ENCODE data around the gene MYO3B.

The MYO3B gene

DNA sequence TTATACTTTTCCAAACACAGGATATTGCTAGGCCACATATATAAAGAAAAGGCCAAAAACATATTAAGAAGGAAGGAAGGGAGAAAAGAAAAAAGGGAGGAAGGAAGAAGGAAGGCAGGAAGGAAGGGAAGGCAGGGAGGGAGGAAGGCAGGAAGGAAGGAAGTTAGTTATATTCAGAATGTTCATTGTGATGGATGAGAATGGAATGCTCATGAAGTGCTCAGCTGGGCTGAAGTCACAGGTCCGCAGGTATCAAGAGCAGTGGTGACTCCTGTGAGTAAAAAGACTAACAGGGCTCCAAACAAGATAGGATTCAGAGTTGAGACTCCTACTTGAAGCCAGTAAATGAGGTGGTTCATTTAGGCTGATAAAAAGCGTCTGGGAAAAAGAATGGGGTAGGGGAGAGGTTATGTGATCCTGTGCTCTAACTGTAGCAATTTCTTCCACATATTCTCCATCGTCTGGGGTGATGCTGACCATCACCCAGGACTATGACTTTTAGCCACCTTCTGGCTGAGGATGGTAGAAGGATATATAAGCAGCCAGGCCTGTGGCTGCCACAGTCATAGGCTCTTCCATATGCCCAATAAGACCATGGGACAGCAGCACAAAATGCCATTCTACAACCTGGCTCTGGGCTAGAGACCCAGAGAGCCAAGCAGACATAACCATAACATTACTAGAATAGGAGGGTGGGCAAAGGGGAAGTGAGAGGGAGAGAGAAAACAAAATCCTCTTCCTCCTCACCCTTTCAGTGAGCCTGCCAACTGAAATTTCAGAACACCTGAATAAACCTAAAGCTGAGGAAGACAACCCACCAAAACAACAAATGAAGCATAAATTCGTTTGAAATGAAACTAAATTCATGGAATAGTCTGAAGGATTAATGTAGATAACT lies 173.2 kb downstream of the MYO3B start:
- DNase-seq = no peak

DNA sequence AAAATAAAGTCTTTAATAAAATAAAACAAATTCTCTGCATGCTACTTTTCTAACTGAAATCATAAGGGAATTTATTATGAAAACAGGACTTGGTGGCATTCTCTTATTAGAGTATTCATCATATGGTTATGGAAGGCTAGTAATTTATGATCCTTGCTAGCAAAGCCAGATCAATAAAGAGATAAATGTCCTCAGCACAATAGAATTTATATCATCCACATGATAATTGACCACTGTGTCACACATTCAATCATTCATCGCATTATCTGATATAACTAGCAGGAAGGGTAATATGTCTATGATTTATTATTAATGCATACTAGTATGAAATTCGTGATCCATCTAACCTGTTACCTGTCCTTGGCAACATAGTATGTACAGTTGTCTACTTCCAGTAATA lies 175.8 kb downstream of the MYO3B start:
- no peak for DNase-seq

DNA sequence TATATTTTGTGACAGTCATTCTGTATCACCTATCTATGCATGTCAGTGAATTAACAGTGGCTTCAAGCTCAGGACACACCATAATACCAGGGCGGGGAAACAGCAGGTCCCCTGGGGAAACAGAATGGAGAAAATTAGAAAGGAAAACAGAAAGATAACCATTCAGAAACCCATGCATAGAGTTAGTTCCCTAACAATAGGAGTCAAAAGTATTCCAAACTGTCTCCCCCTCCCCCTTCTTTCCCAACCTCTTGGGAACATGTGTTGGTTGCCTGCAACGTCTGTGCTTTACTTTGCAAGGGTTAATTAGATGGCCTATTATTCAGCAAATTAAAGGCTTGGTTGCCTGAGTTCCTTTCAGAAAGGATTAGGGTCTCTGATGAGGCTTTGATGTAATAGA lies 176.4 kb downstream of the MYO3B start:
- no peak for DNase-seq

DNA sequence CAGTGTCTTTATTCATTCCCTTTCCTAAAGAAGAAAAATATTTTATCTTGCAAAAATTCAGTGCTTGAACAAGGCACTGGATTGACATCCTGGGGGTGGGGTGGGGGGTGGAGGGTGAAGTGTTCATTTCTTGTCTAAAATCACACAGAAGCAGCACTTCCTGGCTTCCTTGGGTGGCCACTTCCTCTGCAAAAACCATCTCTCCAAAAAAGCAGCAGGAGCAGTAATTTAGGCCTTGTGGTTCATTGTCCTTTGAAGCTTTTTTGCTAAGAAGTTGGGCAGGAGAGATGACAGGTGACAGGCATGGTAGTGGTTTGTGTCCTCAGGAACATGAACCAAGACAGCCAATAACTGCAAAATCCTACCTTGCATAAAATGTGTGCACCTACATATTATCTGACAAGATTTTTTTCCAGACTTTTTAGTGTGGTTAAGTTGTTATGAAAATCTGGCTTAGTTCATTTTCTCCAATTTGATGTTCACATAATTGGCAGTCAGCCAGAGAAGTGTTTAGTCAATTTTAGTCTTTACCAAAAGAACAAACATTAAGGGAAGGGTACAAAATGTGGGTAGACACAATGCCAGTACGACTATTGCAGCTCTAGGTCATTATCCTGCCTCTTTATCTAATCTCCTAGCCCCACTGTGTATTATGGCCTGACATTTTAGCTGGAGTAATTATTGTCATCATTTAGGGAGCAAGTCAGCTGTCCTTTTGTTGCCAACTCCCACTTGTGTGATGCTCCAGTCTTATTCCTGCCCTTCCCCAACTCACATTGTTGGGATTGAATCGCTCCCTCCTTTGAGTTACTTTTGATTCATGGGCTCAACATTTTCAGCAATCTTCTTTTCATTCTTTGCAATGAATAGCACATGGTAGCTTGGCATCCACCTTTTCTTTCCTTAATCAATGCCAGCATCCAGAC lies 177.2 kb downstream of the MYO3B start:
- no peak for DNase-seq

DNA sequence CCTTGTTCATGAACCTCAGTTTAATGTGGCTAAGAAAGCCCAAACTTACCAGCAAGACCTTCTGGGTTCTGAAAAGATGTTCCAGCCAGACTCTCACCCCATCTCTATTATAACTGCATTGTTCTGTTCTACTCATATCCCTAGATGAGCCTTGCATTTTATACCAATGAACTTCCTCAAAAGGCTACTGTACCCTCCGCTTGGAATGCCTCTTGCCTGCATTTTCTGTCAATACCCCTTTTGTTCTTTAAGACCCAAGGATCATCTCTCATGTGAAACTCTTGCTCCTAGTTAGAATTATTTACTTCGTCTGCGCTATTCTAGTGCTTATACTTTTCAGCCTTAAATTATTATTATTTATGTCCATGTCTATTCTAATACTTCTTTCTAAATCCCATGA lies 181.5 kb downstream of the MYO3B start:
- no peak for DNase-seq

DNA sequence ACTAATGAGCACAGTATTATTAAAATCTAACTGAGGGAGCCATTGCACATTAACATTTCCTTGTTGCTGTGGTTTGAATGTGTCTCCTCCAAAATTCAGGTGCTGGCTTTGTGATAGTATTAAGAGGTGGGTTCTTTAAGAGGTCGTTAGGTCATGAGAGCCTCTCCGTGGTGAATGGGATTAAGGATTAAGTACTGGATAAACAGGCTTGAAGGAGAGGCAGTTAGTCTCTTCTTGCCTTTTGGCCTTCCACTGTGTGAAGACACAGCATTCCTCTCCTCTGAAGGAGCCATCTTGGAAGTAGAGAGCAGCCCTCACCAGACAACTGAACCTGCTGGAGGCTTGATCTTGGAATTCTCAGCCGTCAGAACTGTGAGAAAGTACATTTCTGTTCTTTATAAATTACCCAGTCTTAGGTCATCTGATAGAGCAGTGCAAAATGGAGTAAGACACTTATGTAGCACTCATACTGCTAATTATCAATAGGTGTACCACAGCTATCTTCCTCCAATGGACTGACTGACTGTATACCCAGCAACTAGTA lies 182.7 kb downstream of the MYO3B start:
- no peak for DNase-seq

DNA sequence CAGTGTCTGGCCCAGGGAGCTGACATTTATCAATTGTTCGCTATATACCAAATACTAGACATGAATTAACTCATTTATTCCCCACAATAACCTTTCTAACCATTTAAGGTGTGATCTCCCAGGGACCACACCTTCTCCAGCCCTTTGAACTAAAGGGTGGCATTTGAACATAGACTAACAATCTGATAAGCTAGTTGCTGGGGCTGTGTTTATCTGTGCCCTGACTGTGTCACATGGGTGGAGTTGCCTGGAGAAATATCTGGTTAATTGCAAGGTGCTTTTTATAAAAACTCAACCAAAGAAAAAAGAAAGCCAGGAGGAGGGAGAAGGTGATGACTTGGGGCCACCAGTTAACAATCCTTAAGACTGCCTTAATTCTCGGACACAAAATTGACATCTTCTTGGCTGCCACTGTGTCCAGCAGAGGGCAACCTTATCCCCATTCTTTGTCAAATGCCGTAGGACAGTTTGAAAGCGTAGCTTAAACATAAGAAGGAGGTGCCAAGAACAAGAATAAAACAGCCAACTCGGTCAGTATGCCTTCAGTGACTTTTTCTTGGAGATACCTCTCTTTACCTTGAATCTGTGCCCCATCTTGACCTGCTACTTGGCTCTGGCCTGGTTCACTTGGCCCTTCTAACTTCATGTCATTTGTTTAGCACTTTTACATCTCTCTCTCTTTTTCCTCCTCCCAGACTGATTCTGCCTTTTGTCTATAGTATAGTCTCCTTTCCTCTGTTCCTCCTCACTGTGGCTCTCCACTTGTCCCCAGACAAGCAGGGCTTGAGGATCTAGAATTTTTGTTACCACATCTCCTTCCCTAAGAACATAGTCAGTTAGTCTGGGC lies 183.4 kb downstream of the MYO3B start:
- peak in 1 of 2 donors; percentile 6 for DNase-seq

DNA sequence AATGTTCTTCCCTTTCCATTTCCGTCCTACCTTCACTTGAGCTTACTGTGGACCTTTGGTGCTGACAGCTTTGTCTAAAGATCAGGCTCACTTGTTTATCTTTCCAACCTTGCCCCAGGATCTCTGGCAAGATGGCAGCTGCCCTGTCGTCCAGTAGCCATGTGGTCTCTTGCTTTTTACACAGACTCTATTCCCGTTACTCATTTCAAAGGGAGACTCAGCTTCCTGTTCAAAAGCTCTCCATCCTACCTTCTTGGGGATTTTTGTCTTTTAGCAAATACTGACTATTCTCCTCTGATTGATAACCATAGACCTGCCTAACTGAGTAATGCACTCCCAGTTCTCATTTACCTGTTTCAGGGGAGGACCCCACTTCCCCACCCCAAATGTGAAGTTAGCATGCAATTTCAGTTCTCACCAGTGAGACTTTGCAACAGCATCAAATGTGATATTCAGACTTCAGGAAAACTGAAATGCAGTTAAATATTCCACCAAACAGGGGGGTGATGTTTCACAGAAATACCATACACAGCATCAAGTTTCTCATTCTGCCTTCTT lies 184.4 kb downstream of the MYO3B start:
- DNase-seq = no peak

DNA sequence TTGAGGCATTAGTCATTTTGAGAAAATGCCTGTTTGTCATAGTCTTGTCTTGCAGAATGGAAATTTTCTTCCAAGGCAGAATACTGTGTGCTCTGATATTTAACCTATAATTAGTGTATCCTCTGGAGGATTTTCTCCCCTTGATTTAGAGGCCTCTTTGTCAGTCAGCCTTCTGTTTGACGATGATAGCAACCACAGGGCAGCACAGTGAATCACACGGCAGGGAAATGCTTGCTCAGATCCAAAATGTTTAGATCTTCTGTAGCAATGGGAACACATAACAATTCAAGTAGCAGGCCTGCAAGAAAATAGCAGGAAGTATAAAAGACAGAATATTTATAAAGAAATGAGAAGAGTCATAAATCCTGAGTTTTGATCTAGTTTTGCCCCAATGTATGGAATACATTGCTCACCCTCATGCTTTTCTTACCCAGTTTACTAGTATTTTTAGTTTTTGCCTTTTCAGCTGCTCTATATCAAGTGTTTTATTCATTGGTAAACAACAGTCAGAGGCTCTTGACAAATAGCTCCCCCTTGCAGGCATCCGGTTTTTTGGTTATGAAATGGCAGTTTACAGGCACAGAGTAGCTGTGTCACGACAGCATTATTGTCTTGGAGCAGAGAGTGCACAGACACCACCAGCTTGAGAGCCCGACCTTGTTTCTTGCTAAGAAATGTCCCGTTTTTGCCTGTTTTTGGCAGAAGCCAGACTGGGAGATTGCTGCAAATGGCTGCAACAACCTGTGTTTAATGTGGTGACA lies 185.1 kb downstream of the MYO3B start:
- peak in 1 of 2 donors; percentile 32 for DNase-seq

DNA sequence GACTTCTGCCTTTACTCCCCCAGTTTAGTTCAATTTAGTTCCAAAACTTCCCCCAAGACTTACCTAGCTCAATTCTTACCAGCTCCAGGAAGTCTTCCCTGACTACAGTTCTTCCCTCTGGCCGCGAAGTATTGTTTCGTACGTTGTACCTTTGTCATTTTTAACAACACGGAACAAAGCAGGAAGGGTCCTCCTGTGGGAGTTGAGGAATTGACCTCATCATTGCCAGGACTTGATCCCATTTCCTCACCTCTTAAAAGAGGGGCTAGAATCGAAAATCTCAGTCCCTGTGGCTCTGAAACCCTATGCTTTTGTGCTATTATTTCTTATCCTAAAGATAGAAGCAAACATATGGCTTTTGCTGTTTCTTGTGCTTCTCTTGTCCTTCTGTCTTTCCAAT lies 187.1 kb downstream of the MYO3B start:
- no peak for DNase-seq

DNA sequence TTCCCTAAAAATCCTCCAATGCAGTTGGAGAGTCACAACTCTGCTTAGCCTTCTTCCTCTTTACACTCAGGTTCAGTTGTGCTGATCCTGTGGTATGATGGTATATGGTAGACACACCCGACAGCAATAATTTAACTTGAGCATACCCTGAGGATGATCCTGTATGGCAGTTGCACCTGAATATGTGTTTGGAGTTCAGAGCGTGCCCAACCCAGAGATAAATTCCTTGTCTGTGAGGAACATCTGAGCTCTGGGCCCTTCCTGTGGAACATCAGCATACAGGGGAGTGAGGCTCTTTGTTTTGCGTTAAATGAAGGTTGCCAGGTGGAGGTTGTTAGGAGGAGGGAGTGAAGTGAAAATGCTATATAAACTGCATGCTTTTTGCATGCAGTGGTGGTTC lies 187.7 kb downstream of the MYO3B start:
- DNase-seq = no peak

DNA sequence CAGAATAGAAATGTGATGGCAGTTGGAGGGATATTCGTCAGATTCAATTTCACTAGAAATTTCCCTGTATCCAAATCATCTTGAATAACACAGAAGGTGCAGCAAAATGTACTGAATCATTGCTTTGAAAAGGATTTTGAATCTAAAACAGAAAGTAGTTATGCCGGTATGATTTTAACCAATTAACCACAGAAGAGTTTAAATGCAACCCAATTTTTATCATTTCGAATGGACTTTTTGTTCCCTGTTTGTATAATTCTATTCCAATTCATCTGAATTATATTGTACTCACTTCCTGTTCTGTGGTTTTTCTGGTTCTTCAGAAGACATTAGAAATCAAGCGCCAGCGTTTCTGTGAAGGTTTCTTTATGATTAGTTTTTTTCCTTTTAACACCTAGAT lies 190.4 kb downstream of the MYO3B start:
- DNase-seq = no peak

DNA sequence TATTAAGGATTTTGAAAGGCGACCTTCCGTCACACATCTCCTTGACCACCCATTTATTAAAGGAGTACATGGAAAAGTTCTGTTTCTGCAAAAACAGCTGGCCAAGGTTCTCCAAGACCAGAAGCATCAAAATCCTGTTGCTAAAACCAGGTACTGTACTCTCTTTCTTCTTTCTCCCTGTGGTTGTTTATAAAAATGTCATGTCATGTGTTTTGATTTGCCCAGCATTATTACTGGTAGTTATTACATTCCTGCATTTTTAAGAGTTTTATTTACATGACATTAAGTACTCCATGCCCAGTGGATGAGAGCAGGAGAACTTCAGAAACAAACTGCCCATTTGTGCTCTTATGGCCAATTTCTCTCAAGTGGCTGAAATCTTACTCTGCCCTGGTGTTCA lies 191.3 kb downstream of the MYO3B start:
- no peak for DNase-seq

DNA sequence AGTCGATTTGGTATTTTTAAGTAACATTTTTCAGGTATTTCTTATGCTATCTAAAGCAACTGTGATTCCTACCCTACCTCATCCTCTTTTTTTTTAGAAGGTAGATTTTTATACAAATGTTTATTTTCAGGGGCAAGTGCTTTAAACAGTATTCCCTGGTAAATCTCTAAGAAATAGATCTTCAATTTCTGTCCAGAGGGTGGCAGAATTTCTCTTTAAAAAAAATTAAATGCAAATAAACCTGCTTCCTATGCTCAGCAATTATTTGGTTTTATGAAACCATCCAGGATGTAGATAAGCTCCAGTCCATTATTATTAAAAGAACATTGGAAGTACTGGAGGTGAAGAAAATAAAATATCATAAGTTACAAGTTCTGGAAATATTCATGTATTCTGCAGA lies 191.9 kb downstream of the MYO3B start:
- no peak for DNase-seq

DNA sequence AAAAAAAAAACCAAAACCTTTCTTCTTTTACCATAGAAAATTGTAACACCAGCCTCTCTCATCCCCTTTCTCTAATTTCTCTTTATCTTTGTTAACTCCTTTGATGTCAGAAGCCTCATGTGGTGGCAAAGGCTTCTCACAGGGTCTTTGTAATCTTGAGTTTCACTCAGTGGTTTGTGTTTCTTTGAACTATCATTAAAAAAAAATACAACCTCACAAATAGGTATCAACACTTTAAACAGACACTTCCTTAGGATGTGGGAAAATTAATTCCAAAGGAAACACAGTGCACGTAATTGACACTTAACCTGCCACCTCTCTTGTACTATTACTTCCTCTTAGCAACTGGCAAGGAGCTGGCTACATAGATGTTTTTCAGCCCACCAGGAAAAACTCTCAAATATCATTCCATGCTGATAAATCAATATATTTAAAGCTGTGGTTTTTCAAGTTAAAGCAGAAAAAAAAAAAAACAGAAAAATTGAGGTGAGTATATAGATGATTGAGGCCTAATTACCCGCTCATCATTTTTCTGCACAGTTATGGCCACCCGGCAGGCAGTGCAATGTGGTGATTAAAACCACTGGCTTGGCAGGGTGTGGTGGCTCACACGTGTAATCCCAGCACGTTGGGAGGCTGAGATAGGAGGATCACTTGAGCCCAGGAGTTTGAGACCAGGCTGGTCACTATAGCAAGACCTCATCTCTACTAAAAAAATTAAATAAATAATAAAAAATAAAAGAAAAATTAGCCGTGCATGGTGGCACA lies 193.5 kb downstream of the MYO3B start:
- DNase-seq = no peak

DNA sequence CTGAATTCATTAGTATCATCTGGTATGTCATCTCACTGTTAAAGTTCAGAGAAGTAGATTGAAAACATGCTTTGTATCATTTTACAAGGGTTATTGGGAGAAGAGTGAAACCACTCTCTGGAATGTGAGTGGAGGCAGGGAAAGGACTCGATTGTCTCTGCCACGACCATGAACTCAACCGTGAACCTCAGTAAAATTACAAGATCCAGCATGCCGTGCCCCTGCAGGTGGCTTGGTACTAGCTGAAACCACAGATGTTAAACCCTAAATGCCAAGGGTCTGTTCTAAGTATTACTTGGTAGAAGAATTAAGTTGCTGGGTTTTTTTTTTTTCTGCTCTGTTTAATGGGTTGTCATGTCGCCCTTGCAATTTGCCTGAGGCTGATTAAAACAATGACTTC lies 197.2 kb downstream of the MYO3B start:
- no peak for DNase-seq

DNA sequence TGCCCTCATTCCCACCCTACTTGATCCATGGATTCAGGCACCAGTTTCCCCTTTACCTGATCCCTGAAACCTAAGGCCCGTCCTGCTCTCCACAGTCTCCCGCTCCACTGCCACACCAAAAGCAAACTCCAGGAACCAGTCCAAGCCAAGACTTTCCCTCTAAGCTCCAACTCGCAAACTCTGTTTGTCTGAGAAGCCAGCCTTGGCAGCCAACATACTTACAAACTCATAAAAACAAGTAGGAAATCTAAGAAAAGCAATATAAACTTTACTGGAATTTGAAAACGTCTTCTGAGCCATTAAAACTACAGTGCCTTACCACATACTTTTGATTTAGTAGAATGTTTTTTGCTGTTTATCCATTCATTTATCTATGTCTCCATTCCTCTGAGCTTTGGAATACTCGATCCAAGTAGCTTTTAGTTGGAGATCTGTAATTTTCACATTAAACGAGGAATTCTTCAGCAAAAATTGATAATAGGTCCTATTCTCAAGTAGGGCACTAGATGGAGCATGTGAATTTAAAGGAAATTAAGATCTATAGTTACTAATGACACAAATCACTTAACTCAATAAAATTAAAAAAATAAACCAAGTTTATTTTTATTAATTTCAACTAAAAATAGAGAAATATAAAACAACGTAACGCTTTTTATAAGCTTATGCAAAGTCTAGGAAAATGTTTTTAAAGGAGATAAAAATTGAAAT lies 199.7 kb downstream of the MYO3B start:
- no peak for DNase-seq

DNA sequence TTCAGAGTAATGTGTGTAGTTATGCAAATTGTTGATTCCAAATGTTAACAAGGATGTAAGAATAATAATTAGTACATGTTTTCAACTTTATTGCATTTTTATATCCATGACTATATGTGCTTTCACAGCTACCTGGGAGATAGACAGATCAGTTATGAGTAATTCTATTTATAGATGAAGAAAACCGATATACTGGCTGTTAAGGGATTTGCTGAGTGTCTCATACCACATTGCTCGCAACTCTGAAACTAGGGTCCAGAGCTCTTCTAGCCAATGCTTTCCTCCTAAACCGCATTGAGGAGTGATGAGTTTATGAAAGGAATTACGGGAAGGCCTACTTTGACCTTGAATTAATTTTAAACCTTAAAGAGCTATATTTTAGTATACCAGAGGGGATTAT lies 202.3 kb downstream of the MYO3B start:
- no peak for DNase-seq

DNA sequence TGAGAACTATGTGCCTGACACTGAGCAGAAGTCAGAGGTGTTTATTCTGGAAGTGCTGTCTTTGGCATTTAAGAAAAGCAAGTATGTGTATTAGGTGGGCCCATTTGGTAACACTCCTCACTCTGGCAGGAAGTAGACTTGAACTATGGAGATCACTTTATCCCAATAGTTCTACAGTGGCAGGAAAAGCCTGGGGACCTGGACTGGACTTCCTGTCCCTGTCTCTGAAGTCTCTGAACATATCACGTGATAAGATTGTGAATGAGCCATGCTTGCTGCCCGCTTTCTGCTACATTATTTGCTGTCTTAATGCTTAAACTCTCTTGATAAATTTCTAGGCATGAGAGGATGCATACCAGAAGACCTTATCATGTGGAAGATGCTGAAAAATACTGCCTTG lies 203.7 kb downstream of the MYO3B start:
- no peak for DNase-seq

DNA sequence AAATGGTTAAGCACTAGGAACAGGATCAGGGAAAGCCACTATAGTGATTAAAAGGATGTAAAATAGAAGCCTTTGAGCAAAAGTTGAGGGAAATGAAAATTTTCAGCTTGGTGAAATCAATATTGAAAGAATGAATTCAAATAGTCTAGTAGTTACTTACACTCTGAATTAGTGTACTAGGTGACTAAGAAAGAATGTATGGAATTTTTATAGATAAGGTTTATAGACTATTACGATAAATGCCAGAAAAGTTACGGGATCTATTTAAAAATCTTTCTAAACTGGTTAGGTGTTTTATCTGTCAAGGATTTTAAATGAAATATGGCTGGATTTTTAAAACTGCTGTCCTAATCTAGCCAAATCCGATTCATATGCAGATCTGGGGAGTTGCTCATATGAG lies 208.6 kb downstream of the MYO3B start:
- DNase-seq = no peak
